HG03439 (cell line): ENCODE data around the gene ZNF562.

Source experiments
- ATAC-seq: cut with Tn5 transposase; IDR thresholded peaks from one replicate; pipeline ENCODE4 v1.9.1; 2021; ENCODE audit warnings: mild to moderate bottlenecking, moderate library complexity; ENCODE audit not compliant: unreplicated experiment

The ZNF562 gene

DNA sequence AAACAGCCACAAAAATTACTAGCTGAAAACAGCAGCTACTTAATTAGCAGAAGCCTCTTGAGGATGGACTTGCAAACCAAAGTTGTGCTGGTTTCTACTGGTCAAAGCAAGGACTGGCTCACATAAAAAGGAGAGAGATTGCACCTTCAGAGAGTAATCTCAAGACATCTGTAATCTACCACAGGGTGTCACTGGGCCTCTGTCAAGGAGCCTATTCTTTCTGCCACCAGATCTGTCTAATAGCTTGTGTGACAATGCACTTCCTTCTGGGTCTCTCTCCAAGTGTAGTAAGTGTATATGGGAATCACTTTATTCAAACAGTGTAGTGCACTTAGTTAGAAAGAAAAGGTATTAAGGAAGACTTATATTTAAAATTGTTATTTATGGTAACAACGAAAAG, 29.4 kb downstream of the ZNF562 start:
- ATAC-seq: no peak

DNA sequence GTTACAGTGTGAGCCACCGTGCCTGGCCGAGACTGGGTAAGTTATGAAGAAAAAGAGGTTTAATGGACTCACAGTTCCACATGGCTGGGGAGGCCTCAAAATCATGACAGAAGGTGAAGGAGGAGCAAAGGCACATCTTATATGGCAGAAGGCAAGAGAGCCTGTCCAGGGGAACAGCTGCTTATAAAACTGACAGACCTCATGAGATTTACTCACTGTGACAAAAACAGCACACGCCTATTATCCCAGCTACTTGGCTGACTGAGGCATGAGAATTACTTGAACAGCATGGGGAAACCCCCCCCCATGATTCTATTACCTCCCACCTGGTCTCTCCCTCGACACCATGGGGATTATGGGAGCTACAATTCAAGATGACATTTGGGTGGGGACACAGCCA, 30.4 kb downstream of the ZNF562 start:
- ATAC-seq: no peak

DNA sequence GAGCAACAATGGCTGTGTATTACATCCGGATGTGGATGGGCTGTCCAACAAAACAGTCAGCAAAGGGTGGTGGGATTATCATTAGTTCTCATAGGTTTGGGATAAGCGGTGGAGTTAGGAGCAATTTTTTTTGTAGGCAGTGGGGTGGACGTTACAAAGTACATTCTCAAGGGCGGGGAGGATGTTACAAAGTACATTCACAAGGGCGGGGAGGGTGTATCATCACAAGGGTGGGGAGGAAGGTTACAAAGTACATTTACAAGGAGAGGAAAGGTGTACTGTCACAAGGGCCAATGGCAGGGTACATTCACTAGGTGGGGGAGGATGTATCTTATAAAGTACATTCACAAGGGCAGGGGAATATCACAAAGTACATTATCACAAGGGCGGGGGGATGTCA, 33.1 kb downstream of the ZNF562 start:
- ATAC-seq: no peak

DNA sequence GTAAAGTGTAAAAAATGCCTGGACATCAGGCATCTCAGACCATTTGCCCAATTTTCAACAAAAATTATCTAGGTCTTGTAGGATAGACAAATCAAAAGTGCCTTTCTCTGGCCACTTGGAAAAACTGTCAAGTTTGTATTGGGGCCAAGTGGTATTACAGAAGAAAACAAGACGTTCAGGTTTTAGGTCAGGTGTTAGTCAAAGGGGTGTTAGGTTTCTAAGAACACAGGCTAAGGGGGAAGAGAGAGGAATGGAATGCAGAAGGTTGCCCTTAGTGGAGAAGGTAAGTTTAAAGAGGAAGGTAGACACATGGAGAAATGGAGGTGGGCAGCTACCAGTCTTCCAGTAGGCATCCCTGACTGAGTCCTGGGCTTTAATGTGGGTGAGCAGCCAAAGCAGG, 33.9 kb downstream of the ZNF562 start:
- no peak for ATAC-seq

DNA sequence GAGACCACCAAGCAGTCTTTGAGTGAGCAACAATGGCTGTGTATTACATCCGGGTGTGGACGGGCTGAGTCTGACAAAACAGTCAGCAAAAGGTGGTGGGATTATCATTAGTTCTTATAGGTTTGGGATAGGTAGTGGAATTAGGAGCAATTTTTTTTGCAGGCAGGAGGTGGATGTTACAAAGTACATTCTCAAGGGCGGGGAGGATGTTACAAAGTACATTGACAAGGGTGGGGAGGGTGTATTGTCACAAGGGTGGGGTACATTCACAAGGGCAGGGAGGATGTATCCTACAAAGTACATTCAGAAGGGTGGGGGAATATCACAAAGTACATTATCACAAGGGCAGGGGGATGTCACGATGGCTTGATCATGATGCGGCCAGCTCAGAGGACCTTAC, 38.9 kb downstream of the ZNF562 start:
- ATAC-seq: no peak

DNA sequence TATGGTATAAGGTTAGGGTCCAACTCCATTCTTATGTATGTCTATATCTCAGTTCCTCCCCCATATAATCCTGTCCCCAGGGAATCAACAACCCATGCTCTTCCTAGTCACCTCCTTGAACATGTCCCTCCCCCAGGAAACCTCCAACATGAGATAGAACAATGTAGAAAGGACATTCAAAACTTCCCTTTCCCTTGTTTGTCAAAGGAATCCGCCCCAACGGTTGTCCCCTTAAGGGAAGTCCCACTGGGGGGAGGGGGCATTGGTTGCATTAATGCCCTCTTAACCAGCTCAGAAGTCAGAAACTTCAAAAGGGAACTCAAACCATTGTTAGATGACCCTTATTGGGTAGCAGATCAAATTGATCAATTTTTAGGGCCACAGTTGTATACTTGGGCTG, 47.0 kb downstream of the ZNF562 start:
- ATAC-seq: no peak

DNA sequence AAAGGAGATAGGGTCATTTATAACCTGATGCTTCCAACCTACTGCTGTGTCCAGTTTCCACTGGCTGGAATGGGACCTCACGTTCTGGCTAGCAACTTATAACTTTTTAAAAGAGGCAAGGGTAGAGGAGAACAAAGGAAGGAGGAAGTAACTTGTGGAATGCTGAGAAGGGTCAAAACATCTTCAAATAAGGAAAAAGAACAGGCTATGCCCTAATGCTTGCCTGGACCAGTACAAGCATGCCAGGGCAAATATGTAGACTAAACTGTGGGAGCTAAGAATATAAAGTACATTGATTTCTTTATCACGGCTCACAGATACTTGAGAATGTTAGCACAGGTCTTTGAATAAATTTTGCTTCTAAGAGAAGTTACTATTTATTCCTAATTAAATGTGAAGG, 52.4 kb downstream of the ZNF562 start:
- no peak for ATAC-seq

DNA sequence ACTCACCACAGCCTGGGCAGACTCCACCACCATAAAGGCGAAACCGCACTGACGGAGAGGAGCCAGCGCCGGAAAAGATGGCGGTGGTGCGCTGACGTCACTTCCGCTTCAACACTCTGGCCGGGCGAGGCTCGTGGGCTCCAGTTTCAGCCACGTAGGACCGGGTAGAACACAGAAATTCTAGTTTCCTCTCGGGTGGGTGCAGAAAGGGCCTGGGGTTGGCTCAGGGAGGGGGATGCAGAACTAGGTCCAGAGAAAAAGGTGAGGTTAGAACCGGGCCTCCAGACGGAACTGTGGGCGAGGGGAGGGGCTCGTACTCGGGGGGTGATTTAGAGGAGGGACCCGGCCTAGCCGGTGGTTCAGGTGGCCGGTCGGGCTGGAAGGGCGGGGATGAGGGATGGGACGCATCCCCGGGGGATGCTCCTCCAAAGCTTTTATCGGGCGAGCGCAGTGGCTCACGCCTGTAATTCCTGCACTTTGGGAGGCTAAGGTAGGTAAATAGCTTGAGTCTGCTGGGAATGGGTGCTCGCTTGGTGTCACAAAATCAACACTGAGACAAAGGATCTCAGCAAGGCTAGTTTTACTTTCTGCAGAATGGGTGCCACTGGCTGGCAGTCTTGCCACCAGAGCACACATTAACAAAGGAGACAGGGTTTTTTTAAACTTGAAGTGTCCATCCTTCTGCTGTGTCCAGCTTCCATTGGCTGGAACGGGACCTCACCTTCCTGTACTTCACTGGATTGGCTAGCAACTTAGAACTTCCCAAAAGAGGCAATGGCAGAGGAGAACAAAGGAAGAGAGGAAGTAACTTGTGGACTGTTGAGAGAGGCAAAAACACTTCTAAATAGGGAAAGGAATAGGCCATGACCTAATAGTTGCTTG, 53.5 kb downstream of the ZNF562 start, which contains the start of gene ZNF561:
Gene ZNF561 (minus strand): TSS at position 77 of the 882 bp plus-strand sequence. CDS start 1,776 bp downstream, outside the sequence.
- ATAC-seq: peak; percentile 85

DNA sequence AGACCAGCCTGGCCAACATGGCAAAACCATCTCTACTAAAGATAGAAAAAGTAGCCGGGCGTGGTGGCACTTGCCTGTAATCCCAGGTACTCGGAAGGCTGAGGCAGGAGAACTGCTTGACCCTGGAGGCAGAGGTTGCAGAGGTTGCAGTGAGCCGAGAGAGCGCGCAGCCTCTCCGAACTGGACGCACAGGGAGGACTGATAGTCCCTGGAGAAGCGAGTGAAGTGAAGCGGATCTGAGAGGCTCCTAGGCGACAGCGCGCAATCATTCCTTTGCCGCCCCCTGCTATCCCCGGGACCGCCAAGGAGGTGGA, 54.1 kb downstream of the ZNF562 start:
- ATAC-seq: no peak

DNA sequence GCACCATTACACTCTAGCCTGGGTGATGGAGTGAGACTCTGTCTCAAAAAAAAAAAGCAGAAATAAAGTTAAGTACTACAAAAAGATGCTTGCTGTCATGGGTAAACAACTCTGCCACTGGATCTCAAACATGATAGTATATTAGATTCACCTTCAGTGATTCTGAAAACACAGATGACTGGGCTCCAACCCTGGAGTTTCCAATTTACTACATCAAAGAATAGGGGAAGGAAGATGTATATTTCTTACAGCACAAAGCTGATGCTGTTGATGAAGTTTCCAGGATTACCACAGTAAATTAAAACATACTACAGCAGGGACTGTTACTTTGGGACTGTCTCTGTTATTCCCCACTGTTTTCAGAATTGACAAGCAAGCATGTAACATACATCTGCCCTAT, 59.1 kb downstream of the ZNF562 start:
- ATAC-seq: no peak

DNA sequence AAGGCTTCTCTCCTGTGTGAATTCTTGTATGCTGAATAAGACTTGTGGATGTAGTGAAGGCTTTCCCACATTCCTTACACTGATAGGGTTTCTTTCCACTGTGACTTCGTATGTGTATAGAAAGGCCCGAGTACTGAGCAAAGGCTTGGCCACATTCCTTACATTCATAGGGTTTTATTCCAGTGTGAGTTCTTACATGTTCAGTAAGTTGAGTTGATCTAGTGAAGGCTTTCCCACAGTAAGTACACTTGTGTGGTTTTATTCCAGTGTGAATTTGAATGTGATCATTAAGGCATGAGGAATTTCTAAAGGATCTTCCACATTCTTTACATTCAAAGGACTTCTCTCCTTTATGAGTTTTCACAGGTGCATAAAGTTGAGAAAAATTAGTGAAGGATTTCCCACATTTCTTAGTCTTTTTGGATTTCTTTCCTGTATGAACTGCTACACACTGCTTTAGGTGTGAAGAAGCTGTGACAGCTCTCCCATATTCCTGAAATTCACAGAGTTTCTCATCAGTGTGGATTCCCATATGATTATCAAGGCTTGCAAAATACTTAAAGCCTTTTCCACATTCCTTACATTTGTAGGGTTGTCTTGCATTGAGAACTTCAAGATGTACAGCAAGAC, 64.3 kb downstream of the ZNF562 start:
- ATAC-seq: no peak

DNA sequence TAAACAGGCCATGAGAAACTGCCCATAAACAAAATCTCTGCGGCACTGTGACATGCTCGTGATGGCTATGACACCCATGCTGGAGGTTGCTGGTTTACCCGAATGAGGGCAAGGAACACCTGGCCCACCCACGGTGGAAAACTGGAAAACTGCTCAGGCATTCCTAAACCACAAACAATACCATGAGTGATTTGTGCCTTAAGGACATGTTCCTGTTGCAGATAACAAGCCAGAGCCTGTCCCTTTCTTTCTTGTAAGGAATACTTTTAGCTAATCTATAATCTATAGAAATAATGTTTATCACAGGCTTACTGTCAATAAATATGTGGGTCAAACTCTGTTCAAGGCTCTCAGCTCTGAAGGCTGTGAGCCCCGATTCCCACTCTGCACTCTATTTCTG, 66.0 kb downstream of the ZNF562 start:
- no peak for ATAC-seq

DNA sequence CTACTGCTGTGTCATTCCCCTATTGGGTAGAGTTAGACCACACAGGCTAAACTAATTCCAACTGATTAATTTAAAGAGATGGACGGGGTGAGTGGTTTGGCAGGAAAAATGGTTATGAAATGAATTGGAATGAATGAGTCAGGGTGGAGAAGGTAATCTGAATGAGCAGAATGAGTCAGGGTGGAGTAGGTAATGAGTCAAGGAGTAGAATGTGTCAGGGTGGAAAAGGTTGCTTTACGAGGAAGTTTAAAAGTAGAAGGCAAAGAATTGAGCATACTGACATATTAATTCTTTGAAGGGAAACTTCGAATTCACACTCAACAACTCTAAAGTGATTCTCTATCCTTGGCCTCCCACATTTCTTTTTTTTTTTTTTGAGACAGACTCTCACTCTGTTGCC, 77.9 kb downstream of the ZNF562 start:
- no peak for ATAC-seq
